HUES48 (cell line): ENCODE measurements around the gene ATP1A2.
A peak's percentile ranks its signal among the peaks of the same experiment; 100 is the strongest.
"Not testable (repeated sequence)": the region's sequence is repeated elsewhere in the genome, so short reads cannot be mapped to it uniquely, and the experiment has no call there.

Experiments used
- H3K27ac ChIP-seq: one replicate; pipeline ENCODE4 v1.7.0; 2013; ENCODE audit warnings: low read depth, low read length, inconsistent platforms
- H3K27me3 ChIP-seq: 2 replicates; pipeline ENCODE4 v1.6.1; 2013; ENCODE audit warnings: mild to moderate bottlenecking, low read length; ENCODE audit not compliant: control insufficient read depth, insufficient read depth
- H3K36me3 ChIP-seq: 2 replicates; pipeline ENCODE4 v1.6.1; 2013; ENCODE audit warnings: low read length; ENCODE audit not compliant: control insufficient read depth, insufficient read depth
- H3K4me1 ChIP-seq: 2 replicates; pipeline ENCODE4 v1.6.1; 2013; ENCODE audit warnings: mild to moderate bottlenecking, low read length; ENCODE audit not compliant: control insufficient read depth, insufficient read depth
- H3K4me3 ChIP-seq: 2 replicates; pipeline ENCODE4 v1.5.1; 2013; ENCODE audit warnings: mild to moderate bottlenecking, low read depth, low read length
- H3K9ac ChIP-seq: 2 replicates; pipeline ENCODE4 v1.6.1; 2013; ENCODE audit warnings: mild to moderate bottlenecking, low read depth, low read length, moderate library complexity
- H3K9me3 ChIP-seq: 2 replicates; pipeline ENCODE4 v1.6.1; 2013; ENCODE audit warnings: low read length; ENCODE audit not compliant: control insufficient read depth, insufficient read depth

The ATP1A2 gene

GRCh38 chr1:160103658-160104408 is 11.7 kb upstream of the ATP1A2 start:
- Histone ChIP-seq H3K4me1 (peaks cover 37% of the 10 kb centered on the region), H3K4me3 (no peak overlapping the region), H3K9me3 (no peaks in the 10 kb centered on the region), H3K9ac (no peak overlapping the region), H3K27ac (no peak overlapping the region), H3K27me3 (no peaks in the 10 kb centered on the region), H3K36me3 (no peaks in the 10 kb centered on the region)

GRCh38 chr1:160104486-160104885 is 11.1 kb upstream of the ATP1A2 start:
- H3K36me3 ChIP-seq, result no peaks in the 10 kb centered on the region
- no peaks in the 10 kb centered on the region for H3K9me3 ChIP-seq
- no peak overlapping the region for H3K4me3 ChIP-seq
- H3K27me3 ChIP-seq, result no peaks in the 10 kb centered on the region
- no peak overlapping the region for H3K27ac ChIP-seq
- H3K4me1 ChIP-seq, result peaks cover 37% of the 10 kb centered on the region
- no peak overlapping the region for H3K9ac ChIP-seq

GRCh38 chr1:160105155-160105554 is 10.4 kb upstream of the ATP1A2 start:
- Histone ChIP-seq H3K9me3 (no peaks in the 10 kb centered on the region), H3K4me1 (peaks cover 41% of the 10 kb centered on the region), H3K4me3 (no peak overlapping the region), H3K27ac (no peak overlapping the region), H3K27me3 (no peaks in the 10 kb centered on the region), H3K9ac (no peak overlapping the region), H3K36me3 (no peaks in the 10 kb centered on the region)

GRCh38 chr1:160107512-160107911 is 8.0 kb upstream of the ATP1A2 start:
- no peak overlapping the region for H3K4me3 ChIP-seq
- peaks cover 37% of the 10 kb centered on the region for H3K4me1 ChIP-seq
- no peaks in the 10 kb centered on the region for H3K36me3 ChIP-seq
- no peak overlapping the region for H3K27ac ChIP-seq
- H3K27me3 ChIP-seq, result no peaks in the 10 kb centered on the region
- H3K9ac ChIP-seq, result no peak overlapping the region
- no peaks in the 10 kb centered on the region for H3K9me3 ChIP-seq

- H3K9me3 ChIP-seq, result no peaks in the 10 kb centered on the region
- H3K9ac ChIP-seq, result no peak overlapping the region
- H3K36me3 ChIP-seq, result no peaks in the 10 kb centered on the region
- peak overlapping the region; percentile 72 for H3K27ac ChIP-seq
- H3K4me1 ChIP-seq, result peaks cover 36% of the 10 kb centered on the region
- H3K27me3 ChIP-seq, result no peaks in the 10 kb centered on the region
- H3K4me3 ChIP-seq, result no peak overlapping the region
Observed at GRCh38 chr1:160108888-160109662, 6.5 kb upstream of the ATP1A2 start.

GRCh38 chr1:160109686-160110085 is 5.9 kb upstream of the ATP1A2 start:
- Histone ChIP-seq H3K9ac (no peak overlapping the region), H3K4me3 (no peak overlapping the region), H3K27me3 (no peaks in the 10 kb centered on the region), H3K9me3 (no peaks in the 10 kb centered on the region), H3K36me3 (no peaks in the 10 kb centered on the region), H3K27ac (peak overlapping the region; percentile 72), H3K4me1 (peaks cover 37% of the 10 kb centered on the region)

GRCh38 chr1:160111462-160111861 is 4.1 kb upstream of the ATP1A2 start:
- H3K9me3 ChIP-seq, H3K27me3 ChIP-seq, H3K4me3 ChIP-seq, H3K9ac ChIP-seq, H3K36me3 ChIP-seq, H3K27ac ChIP-seq: not testable (repeated sequence)
- H3K4me1 ChIP-seq, result peaks cover 52% of the 10 kb centered on the region

GRCh38 chr1:160112357-160112756 is 3.2 kb upstream of the ATP1A2 start:
- H3K27me3 ChIP-seq, result no peaks in the 10 kb centered on the region
- peaks cover 61% of the 10 kb centered on the region for H3K4me1 ChIP-seq
- H3K9ac ChIP-seq, result no peak overlapping the region
- H3K4me3 ChIP-seq, result no peak overlapping the region
- no peaks in the 10 kb centered on the region for H3K36me3 ChIP-seq
- H3K27ac ChIP-seq, result no peak overlapping the region
- no peaks in the 10 kb centered on the region for H3K9me3 ChIP-seq

GRCh38 chr1:160113407-160113806 is 2.2 kb upstream of the ATP1A2 start:
- H3K27me3 ChIP-seq, result no peaks in the 10 kb centered on the region
- no peak overlapping the region for H3K4me3 ChIP-seq
- H3K4me1 ChIP-seq, result peaks cover 63% of the 10 kb centered on the region
- H3K27ac ChIP-seq, result peak overlapping the region; percentile 2
- H3K9me3 ChIP-seq, result no peaks in the 10 kb centered on the region
- H3K9ac ChIP-seq, result no peak overlapping the region
- no peaks in the 10 kb centered on the region for H3K36me3 ChIP-seq

- Histone ChIP-seq H3K9me3 (no peaks in the 10 kb centered on the region), H3K4me1 (peaks cover 56% of the 10 kb centered on the region), H3K27me3 (no peaks in the 10 kb centered on the region), H3K27ac (peak overlapping the region; percentile 2), H3K36me3 (no peaks in the 10 kb centered on the region), H3K9ac (no peak overlapping the region), H3K4me3 (no peak overlapping the region)
Observed at GRCh38 chr1:160114085-160114484, 1.5 kb upstream of the ATP1A2 start.
